Measurements from ENCODE around the gene MYLK4.

DNA sequence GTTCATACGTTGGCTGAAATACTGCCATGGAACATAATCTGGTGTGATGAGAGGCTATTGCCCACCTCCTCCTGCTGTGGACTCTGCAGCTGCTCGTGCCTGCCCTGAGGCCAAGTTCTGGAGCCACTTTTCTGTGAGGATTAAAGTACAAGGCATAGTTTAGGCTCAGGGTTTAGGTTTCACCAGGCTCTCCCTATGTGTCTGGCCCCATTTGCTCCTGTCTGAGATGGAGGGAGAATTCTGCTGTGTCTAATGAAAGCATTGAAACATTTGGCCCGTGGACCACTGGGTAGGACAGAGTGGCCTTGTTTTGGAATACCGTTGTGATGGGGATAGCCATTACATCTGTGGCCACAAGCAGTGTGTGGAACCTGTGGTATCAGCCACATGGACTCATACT, 20.4 kb upstream of the MYLK4 start:
- TF ChIP-seq, protein P1, sequence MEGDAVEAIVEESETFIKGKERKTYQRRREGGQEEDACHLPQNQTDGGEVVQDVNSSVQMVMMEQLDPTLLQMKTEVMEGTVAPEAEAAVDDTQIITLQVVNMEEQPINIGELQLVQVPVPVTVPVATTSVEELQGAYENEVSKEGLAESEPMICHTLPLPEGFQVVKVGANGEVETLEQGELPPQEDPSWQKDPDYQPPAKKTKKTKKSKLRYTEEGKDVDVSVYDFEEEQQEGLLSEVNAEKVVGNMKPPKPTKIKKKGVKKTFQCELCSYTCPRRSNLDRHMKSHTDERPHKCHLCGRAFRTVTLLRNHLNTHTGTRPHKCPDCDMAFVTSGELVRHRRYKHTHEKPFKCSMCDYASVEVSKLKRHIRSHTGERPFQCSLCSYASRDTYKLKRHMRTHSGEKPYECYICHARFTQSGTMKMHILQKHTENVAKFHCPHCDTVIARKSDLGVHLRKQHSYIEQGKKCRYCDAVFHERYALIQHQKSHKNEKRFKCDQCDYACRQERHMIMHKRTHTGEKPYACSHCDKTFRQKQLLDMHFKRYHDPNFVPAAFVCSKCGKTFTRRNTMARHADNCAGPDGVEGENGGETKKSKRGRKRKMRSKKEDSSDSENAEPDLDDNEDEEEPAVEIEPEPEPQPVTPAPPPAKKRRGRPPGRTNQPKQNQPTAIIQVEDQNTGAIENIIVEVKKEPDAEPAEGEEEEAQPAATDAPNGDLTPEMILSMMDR (IDR thresholded peaks at IDR 0.05) = no peak
- TF ChIP-seq ZFX (IDR thresholded peaks at IDR 0.05; ENCODE audit: borderline replicate concordance) = no peak
